ENCODE results near the gene DAPK2.

DAPK2 gene

DNA sequence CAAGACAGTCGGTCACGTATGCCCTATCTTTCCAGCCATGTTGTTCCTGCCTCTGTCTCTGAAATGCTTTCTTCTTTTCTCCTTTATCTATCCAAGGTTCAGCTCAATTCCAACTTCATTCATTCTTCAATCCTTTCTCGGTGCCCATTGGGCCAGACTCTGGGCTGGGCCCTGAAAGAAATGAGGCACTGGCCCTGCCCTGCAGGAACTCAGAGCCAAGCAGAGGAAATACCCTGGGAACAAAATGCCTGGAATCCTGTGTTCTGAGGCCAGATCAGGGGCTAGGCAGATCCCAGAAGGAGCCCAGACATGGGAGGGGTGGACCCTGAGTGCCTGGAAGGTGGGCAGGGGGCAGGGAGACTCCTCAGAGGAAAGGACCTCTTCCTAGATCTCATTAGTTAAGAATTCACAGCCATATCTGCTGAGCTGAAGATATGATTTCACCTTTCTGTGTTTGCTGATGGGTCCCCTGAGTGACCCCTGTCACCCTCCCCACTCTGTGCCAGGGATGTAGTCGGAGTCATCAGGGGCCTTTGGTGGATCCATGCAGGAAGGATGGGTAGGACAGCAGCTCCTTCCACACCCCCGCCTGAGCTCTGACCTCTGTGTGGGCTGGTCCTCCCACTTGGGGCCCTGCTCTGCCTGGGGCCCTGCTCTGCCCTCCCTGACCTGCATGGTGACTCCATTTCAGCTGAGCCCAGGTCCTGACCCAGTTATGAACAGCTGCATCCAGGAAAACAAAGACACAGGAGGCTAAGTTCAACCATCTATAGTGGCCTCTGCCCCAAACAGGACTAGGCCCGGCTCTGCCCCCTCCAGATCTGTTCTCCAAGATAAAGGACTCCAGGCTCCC, 5.3 kb upstream of the DAPK2 start:
- TF ChIP-seq, protein P1, sequence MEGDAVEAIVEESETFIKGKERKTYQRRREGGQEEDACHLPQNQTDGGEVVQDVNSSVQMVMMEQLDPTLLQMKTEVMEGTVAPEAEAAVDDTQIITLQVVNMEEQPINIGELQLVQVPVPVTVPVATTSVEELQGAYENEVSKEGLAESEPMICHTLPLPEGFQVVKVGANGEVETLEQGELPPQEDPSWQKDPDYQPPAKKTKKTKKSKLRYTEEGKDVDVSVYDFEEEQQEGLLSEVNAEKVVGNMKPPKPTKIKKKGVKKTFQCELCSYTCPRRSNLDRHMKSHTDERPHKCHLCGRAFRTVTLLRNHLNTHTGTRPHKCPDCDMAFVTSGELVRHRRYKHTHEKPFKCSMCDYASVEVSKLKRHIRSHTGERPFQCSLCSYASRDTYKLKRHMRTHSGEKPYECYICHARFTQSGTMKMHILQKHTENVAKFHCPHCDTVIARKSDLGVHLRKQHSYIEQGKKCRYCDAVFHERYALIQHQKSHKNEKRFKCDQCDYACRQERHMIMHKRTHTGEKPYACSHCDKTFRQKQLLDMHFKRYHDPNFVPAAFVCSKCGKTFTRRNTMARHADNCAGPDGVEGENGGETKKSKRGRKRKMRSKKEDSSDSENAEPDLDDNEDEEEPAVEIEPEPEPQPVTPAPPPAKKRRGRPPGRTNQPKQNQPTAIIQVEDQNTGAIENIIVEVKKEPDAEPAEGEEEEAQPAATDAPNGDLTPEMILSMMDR (IDR thresholded peaks at IDR 0.05; ENCODE audit: extremely low read depth, missing control alignments), result no peak
- DNase-seq (ENCODE audit: low spot score), result no peak

DNA sequence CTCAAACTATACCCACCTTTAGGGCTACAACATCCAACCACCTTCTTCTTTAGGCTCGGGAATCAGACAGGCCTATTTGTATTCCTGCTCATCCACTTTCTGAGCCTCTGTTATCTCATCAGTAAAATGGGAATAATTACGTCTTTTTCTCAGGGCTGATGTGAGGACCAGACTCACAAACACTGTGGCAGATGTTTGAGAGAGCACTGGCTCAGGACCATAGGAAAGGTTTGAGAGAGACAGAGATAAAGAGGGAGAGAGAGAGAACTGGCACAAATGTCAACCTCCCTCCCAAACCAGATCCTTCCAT, 4.8 kb upstream of the DAPK2 start:
- TF ChIP-seq, protein P1 (IDR thresholded peaks at IDR 0.05; ENCODE audit: extremely low read depth, missing control alignments), result no peak
- no peak for DNase-seq (ENCODE audit: low spot score)

DNA sequence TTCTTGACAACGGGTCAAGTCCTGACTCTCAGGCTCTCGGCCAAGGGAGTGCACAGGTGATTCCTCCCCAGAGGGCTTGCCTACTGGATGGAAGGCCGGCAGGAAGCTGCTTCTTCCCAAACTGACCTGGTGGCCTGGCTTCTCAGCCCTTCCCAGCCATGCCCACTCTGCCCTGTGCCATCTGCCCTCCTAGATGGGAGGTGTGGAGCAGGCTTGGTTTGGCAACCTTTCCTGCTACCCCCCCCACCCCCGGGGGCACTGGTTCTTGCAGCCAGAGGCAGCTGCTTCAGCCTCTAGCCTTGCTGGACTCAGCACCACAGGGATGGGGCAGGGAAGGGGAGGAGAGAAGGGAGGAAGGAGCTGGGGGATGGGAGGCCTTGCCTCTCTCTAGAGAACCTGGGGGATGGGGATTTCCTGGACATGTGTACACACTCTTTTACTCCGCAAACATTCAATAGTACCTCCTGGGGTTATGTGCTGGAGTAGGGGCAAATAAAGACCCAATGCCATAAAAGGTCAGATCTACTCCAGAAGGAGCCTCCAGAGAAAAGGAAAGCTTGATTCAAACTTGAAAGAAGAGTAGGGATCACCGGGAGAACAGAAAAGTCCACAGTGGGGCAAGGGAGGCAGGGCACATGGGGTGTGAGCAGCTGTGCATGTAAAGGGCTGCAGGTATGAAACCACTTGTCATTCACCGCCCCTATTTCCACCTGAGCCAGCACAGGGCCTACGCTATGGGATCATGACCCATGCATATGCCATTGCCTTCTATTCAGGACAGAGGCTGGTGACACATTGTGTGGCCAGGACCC, 4.2 kb upstream of the DAPK2 start:
- DNase-seq (ENCODE audit: low spot score), result no peak
- TF ChIP-seq, protein P1 (IDR thresholded peaks at IDR 0.05; ENCODE audit: extremely low read depth, missing control alignments), result no peak

DNA sequence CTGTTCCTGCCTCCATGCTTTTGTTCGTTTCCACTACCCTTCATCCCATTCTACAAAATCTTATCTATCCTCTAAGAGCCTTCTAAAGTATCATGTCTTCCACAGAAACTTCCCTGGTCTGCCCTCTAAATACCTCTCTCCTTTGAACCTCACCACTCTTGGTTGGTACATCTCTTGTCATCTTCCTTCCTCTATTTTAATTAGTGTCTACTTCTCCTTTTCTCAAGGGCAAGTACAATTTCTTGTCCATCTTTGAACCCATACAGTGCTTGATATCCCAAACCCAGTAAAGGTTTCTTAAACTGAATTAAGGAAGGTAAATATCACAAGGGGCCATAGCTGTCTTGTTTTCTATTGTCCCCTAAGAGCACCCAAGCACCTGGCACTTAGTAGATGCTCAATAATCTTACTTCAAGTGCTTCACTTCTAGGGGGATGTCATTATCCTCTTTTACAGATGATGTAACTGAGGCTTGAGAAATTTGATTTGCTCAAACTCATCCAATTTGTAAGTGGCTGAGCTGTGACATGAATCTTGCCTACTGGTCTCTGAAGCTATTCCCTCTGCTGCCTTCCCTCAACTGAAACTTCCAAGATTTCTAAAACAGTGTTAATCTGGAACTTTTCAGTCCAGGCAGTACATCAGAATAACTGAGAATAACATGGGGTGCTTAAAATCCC, 2.6 kb upstream of the DAPK2 start:
- TF ChIP-seq, protein P1 (IDR thresholded peaks at IDR 0.05; ENCODE audit: extremely low read depth, missing control alignments), result no peak
- no peak for DNase-seq (ENCODE audit: low spot score)

DNA sequence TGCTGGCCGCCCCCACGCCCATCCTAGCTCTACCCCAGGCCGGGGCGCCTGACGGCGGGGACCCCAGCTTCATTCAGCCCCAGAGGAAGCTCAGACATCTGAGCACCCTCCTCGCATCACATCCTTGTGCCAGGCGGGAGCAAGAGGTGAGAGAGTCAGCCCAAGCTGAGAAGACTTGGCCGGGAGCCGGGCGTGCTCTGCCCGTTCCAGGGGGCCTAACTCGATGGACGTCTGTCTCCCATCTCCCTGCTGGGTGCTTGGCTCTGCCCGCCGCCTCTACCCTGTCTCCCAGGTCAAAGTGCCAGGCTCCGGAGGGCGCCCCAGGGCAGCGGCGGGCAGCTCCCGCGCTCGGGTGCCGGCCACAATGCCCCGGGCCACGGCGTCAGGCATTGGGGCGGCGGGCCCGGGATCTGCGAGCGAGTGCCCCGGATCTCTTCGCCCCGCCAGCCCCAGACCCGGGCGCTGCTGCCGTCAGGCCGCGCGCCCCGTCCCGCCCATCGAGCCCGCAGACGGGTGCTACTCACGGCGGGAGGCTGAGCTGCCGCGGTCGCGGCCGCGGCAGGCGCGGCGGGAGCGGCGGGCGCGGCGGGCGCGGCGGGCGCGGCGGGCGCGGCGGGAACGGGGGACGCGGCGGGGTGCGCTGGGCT, 388 bp downstream of the DAPK2 start:
- peak; percentile 43 for DNase-seq (ENCODE audit: low spot score)
- TF ChIP-seq, protein P1 (IDR thresholded peaks at IDR 0.05; ENCODE audit: extremely low read depth, missing control alignments), result no peak

DNA sequence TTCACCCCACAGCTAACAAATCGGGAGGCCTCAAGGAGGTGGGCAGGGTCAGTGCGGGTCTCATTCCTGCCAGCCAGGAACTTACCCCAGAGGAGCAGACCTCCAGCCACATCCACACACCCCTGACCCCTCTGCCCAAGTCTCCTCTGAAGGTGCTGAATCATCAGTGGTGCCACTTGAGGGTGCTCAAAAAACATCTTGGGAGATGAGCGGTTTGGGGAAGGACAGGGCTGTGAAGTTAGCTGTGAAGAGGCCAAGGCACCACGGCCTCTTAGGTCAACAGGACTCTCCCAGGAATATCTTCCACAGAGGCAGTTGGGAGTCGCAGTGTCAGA, 1.2 kb downstream of the DAPK2 start:
- TF ChIP-seq, protein P1 (IDR thresholded peaks at IDR 0.05; ENCODE audit: extremely low read depth, missing control alignments), result no peak
- DNase-seq (ENCODE audit: low spot score), result peak; percentile 39
